Stimulated activated CD8-positive, alpha-beta memory T cell treated with anti-CD3 and anti-CD28 coated beads, Interleukin-12 subunit alpha, Interleukin-12 subunit beta, amount 100 ng/mL, for 4 hours (primary cell): ENCODE data around the gene AKR1B1.
A peak's percentile ranks its signal among the peaks of the same experiment; 100 is the strongest.

Experiments
- DNase-seq: peaks from one replicate; pipeline ENCODE4 v3.0.0-alpha.2; 2020; ENCODE audit warnings: low read depth

Gene AKR1B1

GRCh38 chr7:134469622-134470021 lies 10.7 kb upstream of the AKR1B1 start:
- no peak for DNase-seq

- DNase-seq: no peak
Observed at GRCh38 chr7:134468475-134468874, 9.6 kb upstream of the AKR1B1 start.

GRCh38 chr7:134468054-134468453 lies 9.2 kb upstream of the AKR1B1 start:
- no peak for DNase-seq

GRCh38 chr7:134465491-134465890 lies 6.6 kb upstream of the AKR1B1 start:
- DNase-seq: no peak

- DNase-seq: no peak
Observed at GRCh38 chr7:134464496-134464895, 5.6 kb upstream of the AKR1B1 start.

- DNase-seq: no peak
Observed at GRCh38 chr7:134463751-134464150, 4.9 kb upstream of the AKR1B1 start.

GRCh38 chr7:134462337-134462925 lies 3.5 kb upstream of the AKR1B1 start:
- no peak for DNase-seq

- DNase-seq: no peak
Observed at GRCh38 chr7:134461916-134462315, 3.0 kb upstream of the AKR1B1 start.

- DNase-seq: no peak
Observed at GRCh38 chr7:134459981-134460380, 1.1 kb upstream of the AKR1B1 start.

- DNase-seq: peak; percentile 48
Observed at GRCh38 chr7:134458341-134458805, 527 bp downstream of the AKR1B1 start.

GRCh38 chr7:134457210-134457609 lies 1.7 kb downstream of the AKR1B1 start:
- no peak for DNase-seq

- DNase-seq: no peak
Observed at GRCh38 chr7:134454277-134454676, 4.6 kb downstream of the AKR1B1 start.

GRCh38 chr7:134453518-134453917 lies 5.4 kb downstream of the AKR1B1 start:
- DNase-seq: no peak

GRCh38 chr7:134452991-134453473 lies 5.9 kb downstream of the AKR1B1 start:
- no peak for DNase-seq

GRCh38 chr7:134452419-134452838 lies 6.5 kb downstream of the AKR1B1 start:
- DNase-seq: no peak

GRCh38 chr7:134451656-134452055 lies 7.2 kb downstream of the AKR1B1 start:
- no peak for DNase-seq

- DNase-seq: no peak
Observed at GRCh38 chr7:134450294-134451000, 8.5 kb downstream of the AKR1B1 start.

- no peak for DNase-seq
Observed at GRCh38 chr7:134449680-134450079, 9.2 kb downstream of the AKR1B1 start.

GRCh38 chr7:134448356-134449229 lies 10.3 kb downstream of the AKR1B1 start:
- no peak for DNase-seq

- no peak for DNase-seq
Observed at GRCh38 chr7:134447383-134447782, 11.5 kb downstream of the AKR1B1 start.

GRCh38 chr7:134446923-134447322 lies 12.0 kb downstream of the AKR1B1 start:
- no peak for DNase-seq

- DNase-seq: no peak
Observed at GRCh38 chr7:134446446-134446845, 12.5 kb downstream of the AKR1B1 start.

- no peak for DNase-seq
Observed at GRCh38 chr7:134444961-134445315, 14.0 kb downstream of the AKR1B1 start.
